Mammary epithelial cell (primary cell): ENCODE measurements around the gene GATC.

ENCODE experiments used
- CTCF ChIP-seq, 2 donors: IDR thresholded peaks in 1 of 2; conservative IDR thresholded peaks in 1 of 2; 2 replicates each; pipeline ENCODE4 v1.5.1; 2011 to 2012; ENCODE audit warnings: inconsistent platforms in 2 of 2, low read length in 2 of 2, mild to moderate bottlenecking in 2 of 2, control low read depth in 1 of 2, low read depth in 1 of 2; ENCODE audit not compliant: insufficient read depth in 1 of 2; ENCODE audit errors: extremely low read depth in 1 of 2
- EZH2 ChIP-seq: IDR thresholded peaks from 2 replicates; pipeline ENCODE4 v1.6.1; 2012; ENCODE audit warnings: low read length, inconsistent platforms, borderline replicate concordance

DNA sequence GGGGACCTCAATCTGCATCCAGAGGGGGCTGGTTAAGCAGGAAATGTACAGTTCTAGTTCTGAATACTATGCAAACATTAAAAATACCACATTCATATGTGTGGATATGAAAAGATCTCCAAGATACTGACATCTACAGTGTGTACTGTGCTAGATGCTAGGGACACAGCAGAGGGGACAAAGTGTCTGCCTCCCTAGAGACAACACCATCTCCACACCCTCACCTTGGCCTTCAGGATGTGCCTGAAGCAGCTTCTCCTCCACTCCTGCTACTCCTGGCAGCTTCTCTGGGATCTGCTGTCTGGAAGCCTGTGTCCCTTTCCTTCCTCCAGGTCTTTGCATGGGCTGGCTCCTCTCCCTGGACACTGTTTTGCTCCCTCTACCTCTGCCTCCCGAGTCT lies 34.0 kb downstream of the GATC start:
- TF ChIP-seq EZH2 = no peak
- no peak for TF ChIP-seq CTCF (conservative IDR thresholded peaks at IDR 0.05 in 1 of 2, IDR thresholded peaks at IDR 0.05 in 1 of 2; ENCODE audit: extremely low read depth in 1 of 2, insufficient read depth in 1 of 2, low read depth in 1 of 2, low read length in 2 of 2)
